NCI-H2227 (cell line): ENCODE results near the gene WBP4.
"Not testable (repeated sequence)": the region's sequence is repeated elsewhere in the genome, so short reads cannot be mapped to it uniquely, and the experiment has no call there.

Source experiments
- DNase-seq: peaks from one replicate; lab custom pipeline; 2025; ENCODE audit not compliant: unreplicated experiment; lab: John Stamatoyannopoulos, UW

WBP4 gene

GRCh38 chr13:41077475-41077874 lies 16.2 kb downstream of the WBP4 start:
- DNase-seq: no peak

GRCh38 chr13:41079725-41080124 lies 18.4 kb downstream of the WBP4 start:
- no peak for DNase-seq

DNA sequence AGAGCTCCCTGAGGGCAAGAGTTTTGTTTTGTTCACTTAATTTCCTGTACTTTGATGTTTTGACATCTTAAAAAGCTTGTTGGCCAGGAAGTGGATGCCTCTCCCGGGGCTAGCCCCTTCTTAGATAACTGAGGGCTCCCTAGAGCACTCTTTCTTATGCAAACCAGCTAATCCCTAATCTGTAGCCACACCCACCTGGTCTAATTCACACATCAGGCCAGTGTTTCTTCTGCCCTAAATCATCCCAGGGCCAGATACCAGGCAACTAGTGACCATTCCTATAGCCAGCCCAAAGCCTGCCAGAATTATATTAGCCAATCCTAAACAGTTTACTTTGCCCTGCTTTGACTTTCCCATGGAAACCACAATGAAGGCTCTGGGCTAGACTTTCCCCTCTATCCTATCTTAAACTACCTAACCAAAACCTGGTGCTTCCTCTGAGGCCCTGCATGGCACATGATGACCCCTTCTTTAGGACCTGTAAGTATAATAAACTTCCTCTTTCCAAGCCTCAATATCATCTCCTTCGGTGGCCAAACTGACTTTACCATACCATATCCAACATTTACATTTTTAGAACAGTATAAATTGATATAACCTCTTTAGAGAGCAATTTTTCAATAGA lies 24.8 kb downstream of the WBP4 start:
- no peak for DNase-seq

DNA sequence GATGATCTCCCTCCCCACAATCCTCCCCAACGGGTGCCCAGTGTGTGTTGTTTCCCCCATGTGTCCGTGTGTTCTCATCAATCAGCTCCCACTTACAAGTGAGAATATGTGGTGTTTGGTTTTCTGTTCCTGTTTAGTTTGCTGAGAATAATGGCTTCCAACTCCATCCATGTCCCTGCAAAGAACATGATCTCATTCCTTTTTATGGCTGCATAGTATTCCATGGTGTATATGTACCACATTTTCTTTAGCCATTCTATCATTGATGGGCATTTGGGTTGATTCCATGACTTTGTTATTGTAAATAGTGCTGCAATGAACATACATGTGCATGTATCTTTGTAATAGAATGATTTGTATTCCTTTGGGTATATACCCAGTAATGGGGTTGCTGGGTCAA lies 34.4 kb downstream of the WBP4 start:
- not testable (repeated sequence) for DNase-seq

DNA sequence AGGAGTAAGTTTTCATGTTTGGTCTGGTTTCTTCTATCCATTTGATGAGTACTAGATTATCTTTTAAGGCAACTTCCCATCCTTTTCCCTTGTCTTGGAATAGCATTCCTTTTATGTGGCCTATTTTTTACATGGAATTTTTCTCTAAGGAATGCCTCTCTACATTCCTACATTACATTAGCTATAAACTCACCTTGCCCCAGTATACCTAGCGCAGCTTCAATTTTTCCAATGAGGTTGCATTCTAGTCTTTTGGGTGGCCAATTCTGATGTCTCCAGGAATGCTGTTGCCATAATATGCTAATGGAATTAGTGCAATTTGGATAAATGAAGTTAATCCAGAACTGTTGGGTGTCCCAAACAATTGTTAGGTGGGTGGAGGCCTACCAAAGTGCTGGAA lies 37.5 kb downstream of the WBP4 start:
- DNase-seq: no peak

GRCh38 chr13:41099986-41100385 lies 38.7 kb downstream of the WBP4 start:
- no peak for DNase-seq

DNA sequence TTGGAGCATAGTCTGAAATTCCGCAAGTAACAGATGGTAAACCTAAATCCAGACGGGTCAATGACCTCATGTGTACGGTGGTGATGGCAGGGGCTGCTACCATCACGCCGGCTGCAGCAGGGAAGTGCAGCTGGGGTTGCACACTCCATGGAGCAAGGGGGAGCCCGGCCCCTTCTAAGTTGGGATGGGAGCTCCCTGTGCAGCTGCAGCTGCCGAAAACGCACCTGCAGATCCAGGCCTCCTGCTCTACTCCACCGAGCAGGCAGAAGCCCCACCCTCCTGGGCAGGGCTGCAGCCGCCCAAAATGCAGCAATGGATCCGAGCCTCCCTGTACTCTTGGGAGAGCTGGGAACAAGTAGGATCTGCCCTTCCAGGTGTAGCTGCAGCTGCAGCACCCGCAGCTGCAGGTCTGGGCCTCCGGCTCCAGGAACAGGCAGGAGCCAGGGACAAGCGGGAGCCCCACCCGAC lies 45.8 kb downstream of the WBP4 start:
- DNase-seq: no peak

GRCh38 chr13:41107584-41108014 lies 46.3 kb downstream of the WBP4 start:
- no peak for DNase-seq

DNA sequence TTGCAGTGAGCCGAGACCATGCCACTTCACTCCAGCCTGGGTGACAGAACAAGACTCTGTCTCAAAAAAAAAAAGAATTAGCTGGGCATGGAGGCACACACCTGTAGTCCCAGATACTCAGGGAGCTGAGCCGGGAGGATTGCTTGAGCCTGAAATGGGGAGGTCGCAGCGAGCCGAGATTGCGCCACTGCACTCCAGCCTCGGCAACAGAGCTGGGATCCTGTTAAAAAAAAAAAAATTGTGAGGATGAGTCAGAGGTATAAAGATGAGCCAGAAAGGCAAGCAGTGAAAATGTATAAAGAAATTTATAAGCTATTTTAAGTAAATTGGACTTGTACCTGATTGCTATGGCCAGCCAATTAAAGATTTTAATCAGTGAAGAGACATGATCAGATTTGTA lies 50.1 kb downstream of the WBP4 start:
- DNase-seq: no peak

DNA sequence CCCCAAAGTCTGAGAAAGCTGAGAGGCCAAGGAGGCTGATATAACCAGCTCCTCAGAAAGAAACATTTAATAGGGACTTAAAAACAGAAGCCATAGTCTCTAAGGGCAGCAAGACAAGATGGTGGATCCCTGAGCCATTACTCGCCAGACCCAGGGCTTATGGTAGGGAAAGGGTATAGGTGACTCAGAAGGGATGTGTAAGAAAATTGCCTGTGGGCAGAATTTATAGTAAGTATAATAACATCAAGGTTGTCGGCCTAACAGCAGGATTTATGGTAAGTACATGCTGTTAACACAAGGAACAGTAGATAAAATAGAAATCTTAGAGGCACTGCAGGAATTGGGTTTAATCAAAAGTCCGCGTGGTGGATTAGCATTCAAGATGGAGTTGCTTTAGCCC lies 56.6 kb downstream of the WBP4 start:
- no peak for DNase-seq

DNA sequence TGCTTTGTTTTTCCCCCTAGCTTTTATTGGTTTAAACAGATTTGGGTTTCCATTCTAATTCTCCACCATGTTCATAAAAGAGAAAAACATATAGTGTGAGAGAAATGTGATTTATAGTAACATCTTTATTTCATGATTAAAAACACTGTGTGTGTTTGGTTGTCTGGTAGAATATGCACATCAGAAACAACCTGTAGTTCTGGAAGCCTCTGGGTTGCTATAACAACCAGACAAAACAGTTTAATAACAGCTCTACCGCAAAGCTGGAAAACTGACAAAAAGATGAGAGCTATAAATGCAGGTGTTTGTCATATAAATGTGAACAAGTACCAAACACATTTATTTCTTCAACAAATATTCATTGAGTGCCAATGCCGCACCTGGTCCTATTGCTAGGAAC lies 61.5 kb downstream of the WBP4 start:
- peak; percentile 55 for DNase-seq

DNA sequence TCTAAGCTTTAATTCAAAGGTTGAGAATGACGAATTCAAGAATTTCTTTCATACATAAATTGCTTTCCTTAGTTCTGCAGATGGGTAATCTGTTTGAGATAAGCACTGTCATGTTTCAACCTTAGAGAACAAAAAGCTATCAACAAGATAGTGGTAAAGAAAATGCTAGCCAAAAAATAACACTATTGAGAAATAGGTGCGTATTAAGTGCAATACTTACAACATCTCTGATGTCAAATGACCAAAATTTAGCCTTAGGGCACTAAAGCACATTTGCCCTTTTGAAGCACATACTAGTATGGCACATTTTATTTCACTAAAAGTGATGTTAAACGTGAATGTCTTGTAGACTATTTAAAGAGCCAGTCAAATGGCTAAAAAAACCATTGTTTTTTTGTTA lies 66.4 kb downstream of the WBP4 start:
- DNase-seq: no peak

DNA sequence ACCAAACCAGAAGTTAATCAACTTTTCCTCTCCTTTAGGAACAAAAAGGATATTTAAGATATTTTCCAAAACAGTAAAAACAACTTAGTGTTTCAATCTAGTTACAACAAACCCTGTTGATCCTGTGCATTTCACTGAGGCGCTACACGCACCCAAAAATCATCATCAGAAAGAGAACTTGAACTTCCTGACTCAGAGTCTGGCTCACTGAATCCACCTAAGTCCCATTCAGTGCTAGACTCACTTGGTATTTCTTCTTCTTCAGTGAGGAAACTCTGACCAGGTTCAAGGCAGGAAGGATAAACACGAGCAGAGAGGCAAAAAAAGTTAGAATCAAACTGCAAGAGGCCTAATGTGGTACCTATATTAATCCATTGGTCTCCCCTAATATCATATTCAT lies 69.0 kb downstream of the WBP4 start:
- DNase-seq: no peak

- not testable (repeated sequence) for DNase-seq
These were observed 69.9 kb downstream of the WBP4 start for GRCh38 chr13:41131189-41131588.

DNA sequence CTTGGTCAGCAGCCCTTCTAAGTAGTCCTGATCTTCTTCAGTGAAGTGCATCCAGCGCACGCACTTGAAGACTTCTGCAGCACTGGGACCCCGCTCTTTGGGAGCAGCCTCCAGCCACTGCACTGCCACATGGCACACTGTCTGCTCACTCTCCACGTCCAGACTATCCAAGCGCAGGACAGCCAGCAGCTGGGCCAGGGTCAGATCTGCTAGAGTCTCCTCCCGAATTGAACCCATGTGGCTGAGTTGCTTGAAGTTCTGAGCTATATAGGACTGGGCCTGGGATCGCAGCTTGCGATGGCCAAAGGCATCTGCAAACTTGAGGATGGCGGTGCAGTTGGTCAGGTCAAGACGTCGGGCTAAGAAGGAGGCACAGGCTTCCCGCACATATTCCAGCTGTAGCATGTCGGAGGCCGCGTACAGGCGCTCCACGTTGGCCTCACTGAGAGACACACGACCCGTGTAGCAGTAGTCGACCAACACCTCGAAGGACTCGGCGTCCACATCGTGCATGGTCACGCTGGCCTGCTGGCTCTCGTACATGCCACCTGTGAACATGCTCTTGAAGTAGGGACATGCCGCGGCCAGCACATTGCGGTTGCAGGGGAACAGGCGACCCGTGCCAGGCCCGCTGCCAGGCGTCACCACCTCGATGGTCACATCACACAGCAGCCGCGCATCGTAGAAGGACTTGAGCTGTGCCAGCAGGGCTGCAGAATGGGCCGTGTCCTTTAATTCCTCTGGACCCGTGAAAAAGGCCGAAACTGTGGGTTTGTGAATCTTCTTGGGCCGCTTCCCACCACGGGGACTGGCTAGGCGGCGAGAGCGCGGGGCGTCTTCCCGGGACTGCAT lies 70.6 kb downstream of the WBP4 start:
- DNase-seq: not testable (repeated sequence)

GRCh38 chr13:41132512-41133152 lies 71.3 kb downstream of the WBP4 start, which contains the start of gene KBTBD6:
Gene KBTBD6 (minus strand): TSS chr13:41132802. CDS start chr13:41132511, 291 bp downstream.
- peak; percentile 96 for DNase-seq
